HCT116 (cell line): ENCODE results near the gene RALB. TPM values are rescaled to one million over a fixed set of nuclear protein-coding genes. Genes with fewer than 3 reads are reported as not detected.

Experiments used
- ATAC-seq: fragments of 200-7000 bp; cut with Tn5 transposase; 2 replicates; pipeline ENCODE4 v1.9.1; 2020; ENCODE audit warnings: mild to moderate bottlenecking, moderate library complexity
- BruUV-seq: library from RNA; stranded (reverse); fragments of 400-500 nt; replicated peaks from 2 replicates; lab custom pipeline; 2021; lab: Mats Ljungman, UMichigan
- CTCF ChIA-PET: fragments of 300-600 bp; sonication (Branson Sonifier 250); formaldehyde crosslinking; loops from one replicate; lab custom pipeline; 2021; ENCODE audit warnings: antibody characterized with exemption; lab: Charles Lee
- POLR2A ChIA-PET: fragments of 300-600, 350-600 bp; sonication (Branson Sonifier 250); formaldehyde crosslinking; loops from one replicate; lab custom pipeline; 2021; ENCODE audit warnings: antibody characterized with exemption; lab: Charles Lee
- RAD21 ChIA-PET, 2 experiments: fragments of 300-600 bp; sonication (Branson Sonifier 250); formaldehyde crosslinking; loops; one replicate each; lab custom pipeline; 2023; ENCODE audit warnings: low total read pairs in 2 of 2; ENCODE audit not compliant: uncharacterized antibody in 2 of 2, unreplicated experiment in 2 of 2, low non-redundant PET in 1 of 2; lab: Charles Lee
- DNase-seq: peaks from one replicate; pipeline ENCODE4 v3.0.0-alpha.2; 2010; ENCODE audit warnings: low read depth, low spot score
- H2AFZ ChIP-seq: fragments of 200-600 bp; shearing (Covaris generic), sonication (generic); 2 replicates; pipeline ENCODE4 v1.6.1; 2017; ENCODE audit warnings: low read depth, mixed run types, mixed read lengths, antibody characterized with exemption, low read length; ENCODE audit not compliant: poor library complexity, severe bottlenecking
- H3K27ac ChIP-seq: 2 replicates; pipeline ENCODE4 v1.5.1; 2012; ENCODE audit warnings: low read depth, low read length
- H3K27me3 ChIP-seq: fragments of 200-600 bp; sonication (generic); 2 replicates; pipeline ENCODE4 v1.6.1; 2016; ENCODE audit warnings: mixed run types, low read length, mixed read lengths; ENCODE audit not compliant: insufficient read depth
- H3K36me3 ChIP-seq, 2 experiments: fragments of 200-500 bp in 1 of 2; fragments of 200-600 bp in 1 of 2; sonication (Bioruptor generic) in 1 of 2; sonication (generic) in 1 of 2; 2 replicates each; pipeline versions ENCODE4 v1.5.1 to v1.6.1; 2014 to 2016; ENCODE audit warnings: low read length in 2 of 2, inconsistent platforms in 1 of 2, mixed read lengths in 1 of 2, mixed run types in 1 of 2; ENCODE audit not compliant: insufficient read depth in 2 of 2, control insufficient read depth in 1 of 2
- H3K4me1 ChIP-seq, 2 experiments: fragments of 200-600 bp in 1 of 2; sonication (generic) in 1 of 2; 2 replicates each; pipeline versions ENCODE4 v1.5.1 to v1.6.1; 2012 to 2017; ENCODE audit warnings: low read length in 2 of 2, inconsistent platforms in 1 of 2, mild to moderate bottlenecking in 1 of 2, mixed read lengths in 1 of 2, mixed run types in 1 of 2, moderate library complexity in 1 of 2; ENCODE audit not compliant: insufficient read depth in 2 of 2, control insufficient read depth in 1 of 2
- H3K4me2 ChIP-seq: fragments of 200-600 bp; sonication (generic); 2 replicates; pipeline ENCODE4 v1.6.1; 2017; ENCODE audit warnings: mixed run types, low read length, mixed read lengths
- H3K4me3 ChIP-seq, 2 experiments: fragments of 200-600 bp in 1 of 2; sonication (generic) in 1 of 2; replicated peaks in 1 of 2; 2 replicates each; pipeline ENCODE4 v1.5.1; 2011 to 2016; ENCODE audit warnings: low read length in 2 of 2, control low read depth in 1 of 2, low read depth in 1 of 2, mild to moderate bottlenecking in 1 of 2, mixed read lengths in 1 of 2, mixed run types in 1 of 2
- H3K79me2 ChIP-seq: fragments of 200-600 bp; sonication (generic); 2 replicates; pipeline ENCODE4 v1.6.1; 2017; ENCODE audit warnings: mild to moderate bottlenecking, mixed run types, low read length, moderate library complexity, mixed read lengths; ENCODE audit not compliant: insufficient read depth
- H3K9ac ChIP-seq: fragments of 200-600 bp; sonication (generic); 2 replicates; pipeline ENCODE4 v1.6.1; 2016; ENCODE audit warnings: low read length, mixed read lengths
- H3K9me2 ChIP-seq: fragments of 200-600 bp; sonication (generic), shearing (Covaris generic); 2 replicates; pipeline ENCODE4 v1.6.1; 2017; ENCODE audit warnings: mixed run types, mild to moderate bottlenecking, moderate library complexity; ENCODE audit not compliant: insufficient read depth
- H3K9me3 ChIP-seq, 2 experiments: fragments of 200-500 bp in 1 of 2; fragments of 200-600 bp in 1 of 2; sonication (Bioruptor generic) in 1 of 2; sonication (generic) in 1 of 2; 2 replicates each; pipeline ENCODE4 v1.6.1; 2014 to 2017; ENCODE audit warnings: low read length in 2 of 2, mixed read lengths in 2 of 2, inconsistent platforms in 1 of 2, low read depth in 1 of 2, mild to moderate bottlenecking in 1 of 2, mixed run types in 1 of 2, moderate library complexity in 1 of 2; ENCODE audit not compliant: control insufficient read depth in 1 of 2, insufficient read depth in 1 of 2
- H4K20me1 ChIP-seq: fragments of 200-600 bp; sonication (generic), shearing (Covaris generic); 2 replicates; pipeline ENCODE4 v1.6.1; 2017; ENCODE audit warnings: mixed run types, mild to moderate bottlenecking, moderate library complexity; ENCODE audit not compliant: insufficient read depth
- CBX3 ChIP-seq: IDR thresholded peaks from 2 replicates; pipeline ENCODE4 v1.6.1; 2012; ENCODE audit warnings: low read depth
- EZH2phosphoT487 ChIP-seq: fragments of 200-600 bp; IDR thresholded peaks from 2 replicates; pipeline ENCODE4 v1.6.1; 2018; ENCODE audit warnings: antibody characterized with exemption, borderline replicate concordance
- FOSL1 ChIP-seq: IDR thresholded peaks from 2 replicates; pipeline ENCODE4 v1.6.1; 2012; ENCODE audit warnings: low read depth
- JUND ChIP-seq: IDR thresholded peaks from 2 replicates; pipeline ENCODE4 v1.6.1; 2012
- MAX ChIP-seq: IDR thresholded peaks from 2 replicates; pipeline ENCODE4 v1.6.1; 2012
- POLR2A ChIP-seq: IDR thresholded peaks from 2 replicates; pipeline ENCODE4 v1.7.0; 2011; ENCODE audit warnings: borderline replicate concordance; ENCODE audit not compliant: insufficient read depth, insufficient read length; ENCODE audit errors: extremely low read depth
- SP1 ChIP-seq: IDR thresholded peaks from 2 replicates; pipeline ENCODE4 v1.6.1; 2012; ENCODE audit warnings: low read depth
- SRF ChIP-seq: IDR thresholded peaks from 2 replicates; pipeline ENCODE4 v1.6.1; 2012; ENCODE audit warnings: low read depth
- YY1 ChIP-seq: IDR thresholded peaks from 2 replicates; pipeline ENCODE4 v1.6.1; 2011; ENCODE audit warnings: low read length, low read depth, moderate library complexity, mild to moderate bottlenecking; ENCODE audit not compliant: insufficient replicate concordance; ENCODE audit errors: extremely low read depth
- ZFX ChIP-seq: fragments of 450-650 bp; IDR thresholded peaks from 2 replicates; pipeline ENCODE4 v1.6.1; 2017
- intact Hi-C: fragments of 100-400 bp; cut with micrococcal nuclease; formaldehyde crosslinking; loops from 2 replicates; pipeline ENCODE4 v1.10.0; 2022
- total RNA-seq: library from RNA; stranded (reverse); gene quantifications from one replicate; pipeline ENCODE4 v1.2.1, GENCODE V29; 2021; ENCODE audit not compliant: unreplicated experiment

The RALB gene
- total RNA-seq, 1 experiment from 2014 or later, result 42.8 TPM

DNA sequence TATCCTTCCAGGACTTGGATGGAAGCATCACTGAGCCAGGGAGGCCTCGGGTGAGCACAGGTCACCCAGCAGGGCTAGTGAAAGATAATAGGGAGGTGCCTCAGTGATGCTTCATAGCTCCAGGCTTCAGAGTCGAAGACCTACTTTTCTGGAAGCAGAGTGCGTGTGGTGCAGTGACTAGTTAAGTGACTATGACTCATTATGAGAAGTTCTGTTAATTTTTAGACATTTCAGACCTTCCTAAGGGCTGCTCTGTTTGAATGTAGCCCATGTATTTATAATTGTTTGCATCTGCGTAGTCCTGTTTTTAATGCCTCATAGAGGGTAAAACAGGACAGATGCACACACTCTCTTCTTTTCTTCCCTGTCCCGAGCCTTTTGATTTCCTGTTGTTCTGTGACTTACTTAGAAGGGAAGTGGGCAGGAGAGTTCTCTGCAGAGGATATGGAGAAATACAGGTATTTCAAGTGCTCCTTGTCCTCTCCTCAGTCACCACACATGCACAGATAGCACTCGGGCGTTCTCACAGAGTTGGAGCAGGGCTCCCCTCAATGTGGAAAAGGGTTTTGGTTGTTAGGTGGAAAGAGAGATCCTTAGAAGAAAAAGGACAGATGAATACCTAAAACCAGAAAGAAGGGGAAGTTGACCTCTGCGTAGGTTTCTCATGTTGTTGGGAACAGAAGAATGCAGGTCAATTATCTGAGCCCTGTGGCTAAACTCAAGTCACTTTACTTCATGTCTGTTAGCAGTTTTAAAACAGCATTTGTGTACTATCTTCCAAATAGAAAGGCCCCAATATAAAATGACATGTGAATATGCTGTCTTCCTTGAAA, 34.7 kb downstream of the RALB start:
- DNase-seq, result peak; percentile 54
- H3K27ac ChIP-seq, result peak overlapping the region; percentile 7; the same call in 1 of the 2 replicates
- 0 out of 4 replicates have a peak overlapping the region, but pooled peaks of 1 of the 2 experiments have one; percentile 19 for H3K4me3 ChIP-seq
- no TSS peak for BruUV-seq
- ChIA-PET POLR2A (interaction anchor here (0.7 kb wide), 1 partner anchor 29 kb away, joined by 3 read pairs; no protein-coding TSS in a partner anchor), RAD21 (no interaction called here), CTCF (interaction anchor here (1.7 kb wide), 1 partner anchor 26 kb away, joined by 5 read pairs; no protein-coding TSS in a partner anchor)
- H3K9ac ChIP-seq, result peak overlapping the region; percentile 16
- intact Hi-C loops, result no loop called here
- TF ChIP-seq FOSL1 (peak; percentile 77), JUND (peak; percentile 60), SRF (0 out of 2 replicates have a peak, but pooled peaks have one; percentile 38), POLR2A (no peak), YY1 (no peak), SP1 (peak; percentile 74)
- ATAC-seq, result peak; percentile 87
- H2AFZ ChIP-seq, result no peak overlapping the region
- H3K79me2 ChIP-seq, result no peaks in the 10 kb centered on the region
- H3K27me3 ChIP-seq, result no peaks in the 10 kb centered on the region
- H4K20me1 ChIP-seq, result no peaks in the 10 kb centered on the region
- H3K4me2 ChIP-seq, result peak overlapping the region; percentile 68
- peaks cover 13 to 40% of the 10 kb centered on the region in 2 experiments for H3K4me1 ChIP-seq
- no peaks in the 10 kb centered on the region for H3K9me2 ChIP-seq
- H3K9me3 ChIP-seq, result no peaks in the 10 kb centered on the region
- H3K36me3 ChIP-seq, result peaks cover 0 to 5% of the 10 kb centered on the region in 2 experiments; a peak in 1 of 4 replicates

DNA sequence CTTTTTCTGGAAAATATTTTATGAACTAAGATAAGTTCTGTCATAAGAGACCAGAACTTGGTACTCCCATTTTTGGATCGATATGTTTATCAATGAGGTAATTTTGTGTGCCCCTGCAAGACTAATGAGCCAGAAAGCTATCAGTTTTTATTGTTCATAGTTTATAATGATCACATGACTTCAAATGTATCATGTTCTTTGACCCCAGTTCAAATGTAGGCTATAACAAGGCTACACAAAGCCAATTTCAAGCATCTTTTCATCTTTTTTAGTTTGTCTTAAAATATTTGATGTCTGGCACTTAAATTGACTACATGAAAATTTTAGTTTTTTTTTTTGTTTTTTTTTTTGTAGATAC, 35.3 kb downstream of the RALB start:
- no peak overlapping the region for H3K27ac ChIP-seq
- H3K27me3 ChIP-seq, result no peaks in the 10 kb centered on the region
- DNase-seq (no peak), ATAC-seq (no peak)
- no peak overlapping the region for H3K4me3 ChIP-seq
- H2AFZ ChIP-seq, result no peak overlapping the region
- no peak for TF ChIP-seq SRF
- no peak for TF ChIP-seq MAX
- no peak for TF ChIP-seq ZFX
- TF ChIP-seq SP1, result no peak
- no peak for TF ChIP-seq CBX3
- no peak for TF ChIP-seq EZH2phosphoT487
- no peak for TF ChIP-seq FOSL1
- H3K36me3 ChIP-seq, result peaks cover 0 to 5% of the 10 kb centered on the region in 2 experiments; a peak in 1 of 4 replicates
- no peaks in the 10 kb centered on the region for H4K20me1 ChIP-seq
- H3K9me3 ChIP-seq, result no peaks in the 10 kb centered on the region
- ChIA-PET CTCF (interaction anchor here (1.7 kb wide), 1 partner anchor 25 kb away, joined by 5 read pairs; no protein-coding TSS in a partner anchor), RAD21 (no interaction called here), POLR2A (interaction anchor here (0.7 kb wide), 1 partner anchor 29 kb away, joined by 3 read pairs; no protein-coding TSS in a partner anchor)
- H3K4me2 ChIP-seq, result peak overlapping the region; percentile 68
- H3K79me2 ChIP-seq, result no peaks in the 10 kb centered on the region
- H3K4me1 ChIP-seq, result peaks cover 13 to 40% of the 10 kb centered on the region in 2 experiments
- no TSS peak for BruUV-seq
- intact Hi-C loops, result no loop called here
- peak overlapping the region; percentile 16 for H3K9ac ChIP-seq
- no peaks in the 10 kb centered on the region for H3K9me2 ChIP-seq
